NCI-H2107 treated with DMSO at 0.1 percent for 48 hours (cell line): ENCODE data around the gene LAPTM5.

Source experiments
- DNase-seq: peaks from one replicate; lab custom pipeline; 2025; ENCODE audit not compliant: unreplicated experiment; lab: John Stamatoyannopoulos, UW

The LAPTM5 gene

DNA sequence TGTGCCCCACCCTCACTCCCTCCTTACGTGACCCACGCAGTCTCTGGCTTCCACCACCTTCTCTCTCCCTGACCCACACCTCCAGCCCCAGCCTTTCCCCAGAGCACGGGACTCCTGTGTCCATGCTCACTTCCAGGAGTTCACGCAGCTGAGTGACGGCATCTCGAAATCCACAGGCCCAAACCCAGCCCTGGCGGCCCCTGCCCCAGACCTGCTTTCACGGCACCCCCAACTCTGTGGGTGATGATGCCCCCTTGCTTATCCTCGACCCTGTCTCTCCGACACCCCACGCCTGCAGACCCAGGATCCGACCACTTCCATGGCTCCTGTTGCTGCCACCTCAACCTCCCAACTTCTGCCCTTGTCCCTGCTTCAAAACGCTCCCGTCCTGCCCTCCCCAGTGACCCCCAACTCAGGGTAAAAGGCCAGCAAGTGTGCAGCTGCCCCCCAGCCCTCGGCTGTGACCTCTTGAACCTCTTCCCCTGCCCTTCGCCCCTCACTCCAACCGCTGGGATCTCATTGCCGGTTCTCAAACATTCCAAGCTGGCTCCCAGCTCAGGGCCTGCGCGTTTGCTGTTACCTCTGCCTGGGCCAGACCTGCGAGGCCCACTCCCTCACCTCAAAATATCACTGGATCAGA is 30.4 kb upstream of the LAPTM5 start:
- no peak for DNase-seq

DNA sequence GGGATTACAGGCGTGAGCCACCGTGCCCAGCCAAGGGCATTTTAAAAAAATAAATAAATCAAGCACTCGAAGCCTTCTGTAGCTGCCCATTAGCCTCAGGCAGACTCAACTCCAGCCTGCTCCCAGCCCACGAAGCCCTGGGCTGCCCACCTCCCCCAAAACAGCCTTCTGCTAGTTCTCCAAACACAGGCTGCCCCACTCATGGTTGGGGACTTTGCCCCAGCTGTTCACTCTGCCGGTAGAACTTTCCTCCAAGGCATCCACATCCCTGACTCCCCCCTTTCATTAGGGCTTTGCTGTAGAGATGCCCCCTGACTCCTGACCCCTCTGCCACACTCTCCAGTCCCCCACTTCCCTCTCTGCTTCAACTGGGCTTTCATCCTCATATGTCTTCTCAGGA is 29.7 kb upstream of the LAPTM5 start:
- no peak for DNase-seq

DNA sequence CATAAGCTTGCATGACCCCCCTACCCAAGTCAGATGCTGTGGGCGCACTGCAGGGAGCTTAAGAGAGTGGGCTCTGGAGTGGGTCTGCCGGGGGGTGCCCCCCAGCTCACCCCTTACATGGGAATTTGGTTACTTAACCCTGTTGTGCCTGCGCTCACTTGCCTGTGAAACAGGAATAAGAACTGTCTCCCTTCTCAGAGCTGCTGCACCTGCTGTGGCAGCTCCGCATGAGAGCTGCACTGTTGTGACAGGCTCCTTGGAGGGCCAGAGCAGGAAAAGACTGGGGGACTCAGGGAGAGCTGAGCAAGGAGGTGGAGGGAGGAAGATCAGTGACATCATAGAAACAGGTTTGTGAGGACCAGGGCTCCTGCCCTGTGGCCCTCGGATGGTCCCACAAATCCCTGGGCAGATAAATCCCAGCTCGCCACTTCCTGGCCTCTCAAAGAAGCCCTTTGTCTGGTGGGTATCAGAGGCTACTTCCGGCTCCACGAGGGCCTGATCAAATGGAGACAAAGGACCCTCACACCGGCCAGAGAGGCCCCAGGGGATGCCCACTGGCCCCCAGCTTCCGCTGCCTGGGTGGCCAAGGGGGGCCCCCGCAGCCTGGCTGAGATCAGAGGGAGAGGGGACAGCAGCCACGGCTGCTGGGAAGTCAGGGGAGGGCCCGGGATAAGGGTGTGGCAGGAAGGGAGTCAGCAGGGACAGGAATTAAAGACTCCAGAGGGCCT is 28.9 kb upstream of the LAPTM5 start:
- no peak for DNase-seq

DNA sequence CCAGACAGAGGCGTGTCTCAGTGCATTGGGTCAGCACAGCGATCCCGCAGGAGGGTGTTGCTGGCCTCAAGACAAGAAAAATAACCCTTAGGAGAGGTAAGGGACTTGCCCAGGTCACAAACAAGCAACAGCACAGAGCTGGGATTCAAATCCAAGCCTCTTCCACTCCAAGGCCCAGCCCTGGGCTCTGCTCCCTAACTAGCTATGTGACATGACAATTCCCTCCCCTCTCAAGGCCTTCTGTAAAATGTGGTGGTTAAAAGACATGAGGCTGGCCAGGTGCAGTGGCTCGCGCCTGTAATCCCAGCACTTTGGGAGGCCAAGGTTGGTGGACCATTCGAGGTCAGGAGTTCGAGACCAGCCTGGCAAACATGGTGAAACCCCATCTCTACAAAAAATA is 28.1 kb upstream of the LAPTM5 start:
- DNase-seq: no peak

DNA sequence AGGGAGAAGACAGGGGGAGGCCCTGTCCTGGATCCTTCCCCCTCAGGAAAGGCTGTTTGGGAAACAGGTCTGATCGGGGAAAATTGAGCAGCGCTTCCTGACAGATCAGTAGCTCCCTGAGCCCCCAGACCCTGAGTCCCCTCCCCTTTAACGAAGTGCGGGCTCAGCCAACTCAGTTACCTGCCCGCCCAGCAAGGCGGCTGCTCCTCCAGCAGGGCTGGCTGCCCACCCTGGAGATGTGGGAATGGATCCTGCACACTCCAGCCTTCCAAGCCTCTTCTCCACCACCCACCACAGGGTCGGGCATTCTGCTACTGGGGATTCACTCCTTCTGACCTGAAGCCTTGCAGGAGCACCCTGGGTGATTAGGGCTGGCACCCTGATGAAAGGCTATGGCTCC is 27.6 kb upstream of the LAPTM5 start:
- DNase-seq: no peak

DNA sequence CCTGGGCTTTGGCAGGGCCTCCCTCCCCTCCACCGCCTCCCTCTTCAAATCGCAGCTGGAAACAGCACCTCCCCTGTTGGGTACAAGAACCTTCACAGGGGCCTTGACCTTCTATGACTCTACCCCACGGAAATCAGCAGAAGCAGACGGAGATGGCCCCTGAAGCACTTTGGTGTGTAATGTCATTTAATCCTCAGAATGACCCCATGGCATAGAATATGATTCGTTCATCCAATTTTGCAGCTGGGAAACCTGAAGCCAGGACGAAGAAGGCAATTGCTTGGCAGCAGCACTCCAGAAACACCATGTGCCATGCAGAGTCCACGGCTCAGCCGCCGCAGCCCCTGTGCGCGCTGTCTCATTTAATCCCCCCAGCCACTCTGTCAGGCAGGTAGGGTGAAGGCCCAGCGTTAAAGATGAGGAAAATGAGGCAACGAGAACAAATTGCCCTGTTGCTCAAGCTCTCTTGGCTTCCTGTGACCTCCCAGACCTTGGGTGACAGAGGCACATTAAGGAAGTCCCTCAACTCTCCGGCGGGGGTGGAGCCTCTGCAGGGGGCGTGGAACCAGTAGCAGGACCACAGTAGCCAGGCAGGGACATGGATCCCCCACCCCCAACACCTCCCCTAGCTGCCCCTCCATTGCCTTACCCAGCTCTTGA is 25.8 kb upstream of the LAPTM5 start:
- DNase-seq: no peak

DNA sequence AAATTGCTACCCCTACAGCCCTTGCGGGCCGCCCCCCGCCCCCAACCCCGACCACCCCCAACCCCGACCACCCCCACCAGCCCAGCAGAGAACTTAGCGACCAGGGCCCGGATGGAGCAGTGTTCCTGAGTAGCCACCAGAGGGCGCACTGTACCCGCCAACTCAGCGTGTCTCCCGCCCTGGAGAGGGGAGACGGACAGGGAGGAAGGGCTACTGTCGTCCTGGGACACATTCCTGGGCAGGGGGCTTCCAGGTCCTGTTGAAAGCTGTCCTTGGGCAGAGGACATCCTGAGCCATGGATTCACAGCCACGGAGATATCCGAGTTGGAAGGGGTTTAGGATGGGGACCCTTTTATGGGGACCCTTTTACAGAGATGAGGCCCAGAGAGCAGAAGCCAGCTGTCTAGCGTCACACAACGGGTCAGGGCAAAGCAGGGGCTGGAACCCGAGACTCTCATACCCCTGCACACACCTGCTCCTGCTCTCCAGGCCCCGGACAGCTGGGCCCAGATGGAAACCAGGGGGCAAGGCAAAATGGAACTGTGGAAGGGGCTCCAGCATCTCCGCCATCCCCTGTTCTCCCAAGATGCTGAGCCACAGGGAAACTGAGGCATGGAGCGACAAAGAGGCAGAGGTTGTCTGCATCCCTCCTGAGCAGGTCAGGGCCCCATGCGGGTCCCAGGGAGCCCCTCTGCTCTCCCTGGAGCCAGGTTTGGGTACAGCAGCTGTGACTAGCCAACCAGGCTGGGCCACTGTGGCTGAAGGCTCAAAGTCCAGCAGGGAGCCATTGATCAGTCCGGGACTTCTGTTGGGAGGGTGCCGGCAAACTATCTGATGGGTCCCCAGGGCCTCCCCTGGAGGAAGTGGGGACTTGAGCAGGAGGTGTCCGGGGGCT is 25.0 kb upstream of the LAPTM5 start:
- DNase-seq: peak; percentile 51

DNA sequence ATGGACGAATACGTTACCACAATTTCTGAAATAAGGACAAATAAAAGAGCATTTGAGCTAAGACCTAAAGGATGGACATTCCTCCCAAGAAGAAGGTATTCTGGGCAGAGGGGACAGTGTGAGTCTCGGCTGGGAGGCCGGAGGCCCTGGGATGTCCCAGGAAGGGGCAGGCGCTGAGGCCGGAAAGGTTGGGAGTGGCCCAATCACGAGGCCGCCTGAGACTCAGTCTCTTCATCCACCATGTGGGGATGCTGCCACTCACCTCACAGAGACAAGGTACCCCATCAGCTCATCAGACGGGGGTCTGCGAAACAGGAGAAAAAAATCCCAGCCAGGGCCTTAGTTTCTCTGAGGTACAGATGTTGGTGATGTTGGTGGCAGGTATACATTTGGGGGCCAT is 24.3 kb upstream of the LAPTM5 start:
- no peak for DNase-seq

DNA sequence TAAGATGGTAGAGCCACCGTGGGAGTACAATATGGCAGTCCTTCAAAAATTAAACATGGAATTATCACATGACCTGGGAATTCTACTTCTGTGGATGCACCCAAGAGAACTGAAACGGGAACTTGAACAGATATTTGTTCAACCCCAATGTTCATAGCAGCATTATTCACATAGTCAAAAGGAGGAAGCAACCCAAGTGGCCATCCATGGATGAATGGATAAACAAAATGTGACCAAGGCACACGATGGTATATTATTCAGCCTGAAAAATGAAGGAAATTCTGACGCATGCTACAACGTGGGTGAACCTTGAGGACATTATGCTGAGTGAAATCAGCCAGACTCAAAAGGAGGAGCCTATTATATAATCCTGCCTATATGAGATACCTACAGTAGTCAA is 22.8 kb upstream of the LAPTM5 start:
- no peak for DNase-seq

DNA sequence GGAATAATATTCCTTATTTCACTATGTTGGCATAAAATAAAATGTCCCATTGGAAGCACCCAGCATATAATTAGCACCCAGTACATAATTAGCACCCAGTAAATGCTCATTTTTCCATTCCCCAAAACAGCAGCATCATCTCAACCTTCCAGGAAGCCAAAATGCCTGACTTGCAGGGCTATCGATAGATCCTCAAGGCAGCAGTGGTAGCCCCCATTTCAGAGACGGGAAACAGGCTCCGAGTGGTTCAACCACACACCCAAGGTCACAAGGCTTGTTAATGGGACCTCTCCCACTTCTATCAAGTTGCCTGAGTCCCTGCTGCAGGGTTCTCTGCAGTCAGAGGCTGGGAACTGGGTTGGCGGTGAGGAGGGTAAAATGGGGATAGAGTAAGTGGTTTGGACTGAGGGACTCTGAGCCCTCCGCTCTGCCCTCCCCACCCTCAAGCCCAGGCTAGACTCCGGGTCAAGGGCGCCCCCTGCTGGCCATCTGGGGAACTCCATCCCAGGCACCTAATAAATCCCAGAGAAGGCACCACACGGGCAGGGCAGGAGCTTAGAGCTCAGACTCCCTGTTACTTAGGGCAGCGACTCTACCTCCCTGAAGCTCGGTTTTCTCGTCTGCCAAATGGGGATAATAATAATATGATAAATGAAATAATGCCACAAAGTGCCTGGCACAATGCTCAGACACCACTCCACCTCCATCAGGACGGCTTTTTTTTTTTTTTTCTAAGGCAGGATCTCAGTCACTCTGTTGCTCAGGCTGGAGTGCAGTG is 21.9 kb upstream of the LAPTM5 start:
- peak; percentile 71 for DNase-seq

DNA sequence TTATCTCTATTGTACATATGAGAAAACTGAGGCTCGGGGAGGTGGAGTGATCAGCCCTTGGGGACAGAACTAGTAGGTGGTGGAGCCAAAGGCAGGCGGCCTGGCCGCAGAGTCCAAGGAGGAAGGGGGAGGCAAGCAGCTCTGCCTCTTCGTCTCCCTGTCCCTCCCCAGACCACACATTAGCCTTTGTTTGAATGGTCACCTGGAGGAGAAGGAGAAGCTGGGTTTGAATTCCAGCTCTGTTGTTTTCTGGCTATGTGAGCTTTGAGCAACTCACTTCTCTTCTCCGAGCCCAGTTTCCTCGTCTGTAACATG is 21.4 kb upstream of the LAPTM5 start:
- no peak for DNase-seq

DNA sequence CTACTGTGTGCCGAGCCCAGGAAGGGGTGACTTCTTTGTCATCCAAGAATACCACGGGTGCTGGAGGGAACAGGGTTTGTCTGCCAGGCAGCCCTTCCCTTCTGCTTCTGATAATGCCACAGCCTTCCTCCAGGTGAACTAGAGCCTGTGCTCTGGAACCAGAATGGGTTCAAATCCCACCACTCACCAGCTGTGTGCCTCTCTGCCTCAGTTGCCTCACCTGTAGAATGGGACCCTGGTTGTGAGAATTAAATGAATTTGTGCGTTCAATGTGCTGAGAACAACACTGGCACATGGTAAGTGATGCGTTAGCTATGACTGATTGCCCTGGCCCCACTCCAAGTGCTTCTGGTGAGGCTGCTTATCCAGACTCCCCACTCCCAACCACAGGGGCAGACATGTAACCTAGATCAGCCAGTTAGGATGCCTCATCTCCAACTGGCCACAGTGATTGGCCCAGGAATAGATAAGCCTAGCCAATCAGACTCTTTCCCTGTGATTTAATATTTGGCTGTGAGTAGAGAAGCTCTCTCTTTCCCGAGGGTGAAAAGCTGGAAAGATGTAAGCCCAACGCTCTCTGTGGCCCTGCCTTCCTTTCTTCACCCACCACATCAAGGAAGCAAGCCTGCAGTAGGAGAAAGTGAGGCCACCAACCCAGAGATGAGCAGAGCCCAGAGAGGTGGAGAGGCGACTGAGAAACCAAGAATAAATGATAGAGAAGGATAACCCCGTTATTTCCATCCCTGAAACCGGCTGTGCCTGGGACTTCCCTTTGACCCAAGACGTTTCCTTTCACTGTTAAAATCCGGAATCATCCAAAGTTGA is 20.8 kb upstream of the LAPTM5 start:
- peak; percentile 64 for DNase-seq

DNA sequence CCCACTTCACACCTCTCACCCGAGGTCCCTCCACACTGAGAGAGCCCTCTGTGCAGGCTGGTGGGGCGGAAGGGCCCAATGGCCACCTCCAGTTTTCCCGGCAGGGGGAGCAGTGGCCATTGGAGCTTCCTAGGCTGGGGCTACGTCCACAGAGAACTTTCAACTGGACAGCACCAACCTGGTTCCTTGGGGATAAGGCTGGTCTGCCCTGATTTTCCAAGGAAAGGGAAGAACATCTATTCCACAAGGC is 20.3 kb upstream of the LAPTM5 start:
- no peak for DNase-seq

DNA sequence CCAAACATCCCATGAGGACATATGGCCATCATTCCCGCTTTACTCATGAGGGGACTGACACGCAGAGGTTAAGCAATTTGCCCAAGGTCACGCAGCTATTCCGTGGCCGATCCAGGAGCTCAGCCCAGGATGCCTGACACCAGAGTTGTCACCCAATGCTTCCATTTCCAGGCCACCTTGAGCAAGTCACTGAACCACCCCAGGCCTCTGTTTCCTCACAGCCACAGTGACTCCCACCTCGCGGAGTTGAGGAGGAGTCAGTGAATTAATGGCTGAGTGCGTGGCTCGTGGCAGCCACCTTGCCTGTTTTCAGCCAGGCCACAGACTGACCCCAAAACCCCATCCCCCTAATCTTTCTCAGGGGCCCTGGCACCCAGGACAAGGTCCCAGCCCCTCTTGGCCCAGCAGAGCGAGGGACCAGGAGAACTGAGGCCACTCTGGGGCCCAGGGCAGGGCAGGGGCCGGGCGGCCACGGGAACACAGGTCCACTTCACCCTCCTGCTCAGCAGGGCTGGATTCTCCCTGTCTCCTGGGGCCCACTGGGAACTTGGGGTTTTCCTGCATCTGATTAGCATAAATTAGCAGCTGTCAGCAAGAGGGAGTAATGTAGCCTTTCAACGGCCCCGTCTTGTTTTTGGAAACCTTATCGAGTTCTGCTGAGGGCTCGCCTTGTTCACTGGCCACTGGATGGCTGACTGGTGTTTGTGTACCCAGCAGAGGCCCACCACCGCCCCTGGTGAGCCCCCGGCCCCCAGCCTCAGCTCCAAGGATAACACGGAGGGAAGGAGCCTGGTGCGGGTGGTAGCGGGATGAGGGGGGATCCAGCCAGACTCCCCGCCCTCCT is 19.7 kb upstream of the LAPTM5 start:
- no peak for DNase-seq

DNA sequence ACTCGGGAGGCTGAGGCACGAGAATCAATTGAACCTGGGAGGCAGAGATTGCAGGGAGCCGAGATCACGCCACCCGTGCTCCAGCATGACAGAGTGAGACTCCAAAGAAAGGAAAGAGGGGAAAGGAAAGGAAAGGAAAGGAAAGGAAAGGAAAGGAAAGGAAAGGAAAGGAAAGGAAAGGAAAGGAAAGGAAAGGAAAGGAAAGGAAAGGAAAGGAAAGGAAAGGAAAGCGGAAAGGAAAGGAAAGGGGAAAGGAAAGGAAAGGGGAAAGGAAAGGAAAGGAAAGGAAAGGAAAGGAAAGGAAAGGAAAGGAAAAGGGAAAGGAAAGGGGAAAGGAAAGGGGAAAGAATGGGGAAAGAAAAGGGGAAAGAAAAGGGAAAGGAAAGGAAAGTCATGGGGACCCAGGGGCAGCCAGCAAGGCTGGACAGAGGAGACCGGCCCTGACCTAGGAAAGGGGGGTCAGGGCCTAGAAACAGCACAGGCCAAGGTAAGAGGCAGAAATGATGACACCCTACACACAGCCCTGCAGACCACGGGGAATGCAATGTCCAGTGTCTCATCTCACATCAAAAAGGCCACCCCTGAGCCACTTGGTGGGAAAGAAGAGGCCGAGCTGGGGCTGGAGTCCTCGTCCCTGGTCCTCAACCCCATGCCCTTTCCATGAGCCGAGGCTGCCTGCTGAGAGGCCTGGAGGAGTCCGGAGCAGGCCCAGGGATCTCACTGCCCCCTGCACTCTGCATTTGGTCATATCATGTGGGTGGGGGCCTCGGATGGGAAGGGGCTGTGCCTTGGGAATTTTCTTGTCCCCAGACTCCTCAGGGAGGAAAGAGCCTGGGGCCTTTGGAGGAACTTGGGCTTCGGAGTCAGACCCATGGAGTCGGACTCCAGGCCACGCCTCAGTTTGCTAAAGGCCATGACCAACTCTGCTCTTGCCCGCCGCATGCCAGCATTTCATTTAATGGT is 18.8 kb upstream of the LAPTM5 start:
- DNase-seq: no peak

DNA sequence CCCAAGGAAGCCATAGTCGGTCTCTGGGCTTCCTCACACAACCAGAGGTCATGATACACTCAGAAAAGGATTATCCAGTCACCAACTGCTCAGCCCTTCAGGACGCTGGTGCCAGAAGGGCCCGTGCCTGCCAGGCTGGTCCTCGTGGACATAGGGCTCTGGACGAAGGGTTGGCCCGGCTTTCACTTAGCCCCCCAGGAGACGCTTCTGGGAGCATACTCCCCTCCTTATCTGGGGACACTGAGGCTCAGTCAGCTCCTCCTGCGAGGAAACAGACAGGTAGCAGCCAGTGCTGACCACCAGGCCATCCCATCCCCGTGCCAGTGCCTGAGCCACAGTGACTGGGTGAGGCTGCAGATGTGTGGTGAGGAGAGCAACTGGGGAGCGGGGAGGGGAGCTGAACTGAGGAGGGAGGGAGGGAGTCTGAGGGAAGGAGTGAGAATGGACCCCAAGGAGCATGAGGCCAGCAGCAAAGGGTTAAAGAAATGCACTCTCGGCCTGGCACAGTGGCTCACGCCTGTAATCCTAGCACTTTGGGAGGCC is 17.9 kb upstream of the LAPTM5 start:
- no peak for DNase-seq

DNA sequence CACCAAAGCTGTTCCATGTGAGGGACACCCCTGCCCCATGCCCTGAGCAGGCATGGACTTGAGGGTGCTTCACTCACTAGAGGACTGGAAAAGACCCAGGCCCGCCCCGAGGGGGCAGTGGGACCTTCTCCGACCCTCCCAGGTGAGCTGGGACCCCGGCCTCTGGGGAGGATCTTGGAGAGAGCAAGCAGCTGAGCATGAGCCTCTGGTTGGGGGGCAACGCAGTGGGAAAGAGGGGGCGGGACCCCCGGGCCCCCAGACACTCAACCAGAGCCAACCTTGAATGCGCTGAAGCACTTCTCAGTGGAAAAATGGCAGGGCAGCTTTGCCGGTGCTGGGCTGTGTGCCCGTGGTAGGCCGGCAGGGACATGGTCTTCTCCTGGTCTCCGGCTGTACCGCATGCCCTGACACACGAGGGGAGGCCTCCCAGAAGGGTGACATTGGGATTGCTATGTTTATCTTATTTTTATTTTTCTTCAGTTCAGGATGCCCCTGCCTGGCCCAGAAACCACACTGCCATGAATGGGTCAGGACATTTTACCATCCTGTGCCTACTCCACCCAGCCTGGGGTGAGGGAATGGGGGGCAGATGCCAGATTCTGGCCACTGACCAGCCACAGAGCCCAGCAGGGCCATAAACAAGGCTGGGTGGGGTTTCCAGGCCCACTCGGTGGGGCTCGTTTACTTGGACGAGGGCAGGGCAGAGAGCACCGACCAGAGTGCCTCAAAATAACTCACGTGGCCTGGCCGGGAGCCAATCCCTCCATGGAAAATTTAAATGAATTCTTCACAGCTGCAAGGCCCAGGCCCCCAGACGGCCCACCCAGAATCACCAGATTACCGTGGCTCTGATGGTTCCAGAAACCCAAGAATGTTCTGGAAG is 17.2 kb upstream of the LAPTM5 start:
- DNase-seq: no peak
